Stomach (tissue), 4 donors: Measurements from ENCODE around the gene SNX6.
"Not testable (repeated sequence)": the region's sequence is repeated elsewhere in the genome, so short reads cannot be mapped to it uniquely, and the experiment has no call there.

Source experiments
- CTCF ChIP-seq, 7 experiments: fragments of 450-650 bp in 4 of 7; fragments of 200-600 bp in 3 of 7; sonication (generic) in 3 of 7; IDR thresholded peaks; one replicate each; pipeline ENCODE4 v1.5.1; 2016 to 2019; ENCODE audit warnings: antibody characterized with exemption in 7 of 7, control low read depth in 2 of 7, mild to moderate bottlenecking in 1 of 7
- POLR2A ChIP-seq, 4 donors: fragments of 450-650 bp; IDR thresholded peaks; one replicate each; pipeline ENCODE4 v1.6.1; 2016; ENCODE audit warnings: antibody characterized with exemption in 4 of 4, control low read depth in 2 of 4, mild to moderate bottlenecking in 1 of 4, moderate library complexity in 1 of 4

- TF ChIP-seq POLR2A, CTCF (IDR thresholded peaks at IDR 0.05): not testable (repeated sequence)
Observed at GRCh38 chr14:34562037-34562775, 67.7 kb downstream of the SNX6 start.
